Esophagus muscularis mucosa (tissue), 4 donors: Measurements from ENCODE around the gene TMCC2. TPM values are rescaled to one million over a fixed set of nuclear protein-coding genes. Genes with fewer than 3 reads are reported as not detected.
"Not testable (repeated sequence)": the region's sequence is repeated elsewhere in the genome, so short reads cannot be mapped to it uniquely, and the experiment has no call there.

Source experiments
- DNase-seq: peaks from one replicate; pipeline ENCODE4 v3.0.0-alpha.2; 2017; ENCODE audit errors: extremely low spot score
- H3K27ac ChIP-seq, 4 donors: fragments of 200-600 bp; sonication (generic); replicated peaks in 1 of 4; 1 replicate in 3 of 4; 2 replicates in 1 of 4; pipeline ENCODE4 v1.5.1; 2016 to 2019; ENCODE audit warnings: mild to moderate bottlenecking in 1 of 4
- H3K27me3 ChIP-seq, 4 donors: fragments of 200-600 bp; sonication (generic); one replicate each; pipeline versions ENCODE4 v1.5.1 to v1.6.0; 2016 to 2019
- H3K36me3 ChIP-seq, 4 donors: fragments of 200-600 bp; sonication (generic); one replicate each; pipeline ENCODE4 v1.5.1; 2016 to 2019
- H3K4me1 ChIP-seq, 4 donors: fragments of 200-600 bp; sonication (generic); one replicate each; pipeline ENCODE4 v1.5.1; 2016 to 2019
- H3K4me3 ChIP-seq, 4 donors: fragments of 200-600 bp; sonication (generic); 1 replicate in 2 of 4; 2 replicates in 2 of 4; pipeline ENCODE4 v1.5.1; 2016 to 2019; ENCODE audit warnings: mild to moderate bottlenecking in 4 of 4, moderate library complexity in 1 of 4
- H3K9me3 ChIP-seq, 4 donors: fragments of 200-600 bp; sonication (generic); 1 replicate in 3 of 4; 2 replicates in 1 of 4; pipeline ENCODE4 v1.5.1; 2016 to 2019
- CTCF ChIP-seq, 3 experiments: fragments of 200-600 bp in 2 of 3; fragments of 450-650 bp in 1 of 3; sonication (generic) in 2 of 3; IDR thresholded peaks; one replicate each; pipeline ENCODE4 v1.5.1; 2017 to 2019; ENCODE audit warnings: antibody characterized with exemption in 3 of 3, mild to moderate bottlenecking in 2 of 3, moderate library complexity in 1 of 3
- EP300 ChIP-seq: sonication (generic); formaldehyde crosslinking; IDR thresholded peaks from one replicate; pipeline ENCODE4 v1.6.1; 2017; ENCODE audit warnings: antibody characterized with exemption
- POLR2A ChIP-seq: fragments of 450-650 bp; IDR thresholded peaks from one replicate; pipeline ENCODE4 v1.6.1; 2017; ENCODE audit warnings: antibody characterized with exemption, moderate library complexity, mild to moderate bottlenecking, low read depth
- POLR2AphosphoS5 ChIP-seq, 2 donors: sonication (generic); formaldehyde crosslinking; IDR thresholded peaks; one replicate each; pipeline ENCODE4 v1.6.1; 2017; ENCODE audit warnings: antibody characterized with exemption in 2 of 2
- WGBS: methylation state at CpG from one replicate; pipeline ENCODE4 v1.1.5; 2018; 5-methylcytosine and 5-hydroxymethylcytosine counted together
- intact Hi-C: fragments of 100-400 bp; cut with DNase I; formaldehyde crosslinking; loops from one replicate; pipeline ENCODE4 v1.15.1; 2023
- total RNA-seq, 4 donors: library from RNA; depleted of rRNA; stranded (reverse); fragments of >200 nt; gene quantifications; one replicate each; pipeline versions ENCODE4 v1.1.0 to v1.2.1, GENCODE V29; 2016

TMCC2 gene
- total RNA-seq = 1 to 10 TPM; 4.1 to 8.2 (median 5.9) TPM

GRCh38 chr1:205227584-205228013, at the start of gene TMCC2:
TMCC2 (plus strand) TSS chr1:205227946; CDS start chr1:205228565, 619 bp downstream.
- intact Hi-C loops = loop anchor here (2.0 kb wide), 1 partner anchor 23 kb away; no protein-coding TSS in a partner anchor
- H3K9me3 ChIP-seq = no peaks in the 10 kb centered on the region
- WGBS = no CpG with 5 or more reads among the region's 44 CpGs
- H3K27ac ChIP-seq = peak within 1 kb of the TSS; percentile 17 to 64 (median 42)
- no peaks in the 10 kb centered on the region for H3K36me3 ChIP-seq
- H3K4me3 ChIP-seq = peak within 1 kb of the TSS; percentile 60 to 81 (median 65)
- DNase-seq = peak; percentile 92
- peaks cover 19 to 40% (median 35%) of the 10 kb centered on the region in 4 donors for H3K4me1 ChIP-seq
- H3K27me3 ChIP-seq = no peaks in the 10 kb centered on the region
- TF ChIP-seq POLR2AphosphoS5 (IDR thresholded peaks at IDR 0.05) = peak; percentile 53 to 76
- TF ChIP-seq POLR2A = no peak
- TF ChIP-seq CTCF (IDR thresholded peaks at IDR 0.05) = no peak
- no peak for TF ChIP-seq EP300

- Histone ChIP-seq H3K9me3 (no peaks in the 10 kb centered on the region), H3K27ac (no peak overlapping the region), H3K27me3 (no peaks in the 10 kb centered on the region), H3K36me3 (peaks cover 0 to 12% (median 6%) of the 10 kb centered on the region in 4 donors), H3K4me1 (peaks cover 18 to 51% (median 41%) of the 10 kb centered on the region in 4 donors), H3K4me3 (no peak overlapping the region)
- no peak for DNase-seq
- intact Hi-C loops = no loop called here
- WGBS = 91% methylated on average over 2 of the region's 2 CpGs
- TF ChIP-seq POLR2AphosphoS5 (IDR thresholded peaks at IDR 0.05) (no peak), POLR2A (no peak), CTCF (IDR thresholded peaks at IDR 0.05) (no peak), EP300 (no peak)
Observed at GRCh38 chr1:205179842-205180241, 47.9 kb upstream of the TMCC2 start.

DNA sequence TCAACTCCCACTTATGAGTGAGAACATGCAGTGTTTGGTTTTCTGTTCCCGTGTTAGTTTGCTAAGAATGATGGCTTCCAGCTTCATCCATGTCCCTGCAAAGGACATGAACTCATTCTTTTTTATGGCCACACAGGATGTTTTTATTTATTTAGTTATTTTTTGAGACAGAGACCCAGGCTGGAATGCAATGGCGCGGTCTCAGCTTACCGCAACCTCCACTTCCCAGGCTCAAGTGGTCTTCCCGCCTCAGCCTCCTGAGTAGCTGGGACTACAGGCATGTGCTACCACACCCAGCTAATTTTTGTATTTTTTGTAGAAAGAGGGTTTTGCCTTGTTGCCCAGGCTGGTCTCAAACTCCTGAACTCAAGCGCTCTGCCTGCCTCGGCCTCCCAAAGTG, 47.4 kb upstream of the TMCC2 start:
- Histone ChIP-seq H3K36me3 (peaks cover 0 to 12% (median 6%) of the 10 kb centered on the region in 4 donors), H3K4me1 (peaks cover 15 to 47% (median 36%) of the 10 kb centered on the region in 4 donors)
- H3K27ac ChIP-seq, H3K27me3 ChIP-seq, intact Hi-C loops, H3K9me3 ChIP-seq, H3K4me3 ChIP-seq, DNase-seq: not testable (repeated sequence)
- 91% methylated on average over 7 of the region's 7 CpGs for WGBS

- H3K27ac ChIP-seq = peak overlapping the region; percentile 21 to 47 (median 38)
- TF ChIP-seq CTCF (IDR thresholded peaks at IDR 0.05) = no peak
- TF ChIP-seq EP300 = no peak
- no peak for TF ChIP-seq POLR2A
- TF ChIP-seq POLR2AphosphoS5 (IDR thresholded peaks at IDR 0.05) = no peak
- no peaks in the 10 kb centered on the region for H3K27me3 ChIP-seq
- peaks cover 0 to 21% (median 12%) of the 10 kb centered on the region in 4 donors for H3K36me3 ChIP-seq
- no peaks in the 10 kb centered on the region for H3K9me3 ChIP-seq
- intact Hi-C loops = no loop called here
- no peak for DNase-seq
- H3K4me1 ChIP-seq = peaks cover 20 to 44% (median 32%) of the 10 kb centered on the region in 4 donors
- 87% methylated on average over 2 of the region's 2 CpGs for WGBS
- no peak overlapping the region for H3K4me3 ChIP-seq
Observed at GRCh38 chr1:205182930-205183329, 44.8 kb upstream of the TMCC2 start.

- Histone ChIP-seq H3K27me3 (no peaks in the 10 kb centered on the region), H3K27ac (peak overlapping the region; percentile 21 to 47 (median 38)), H3K9me3 (no peaks in the 10 kb centered on the region), H3K4me3 (no peak overlapping the region), H3K36me3 (peaks cover 0 to 21% (median 12%) of the 10 kb centered on the region in 4 donors), H3K4me1 (peaks cover 21 to 47% (median 40%) of the 10 kb centered on the region in 4 donors)
- WGBS = 53% methylated on average over 4 of the region's 4 CpGs
- TF ChIP-seq EP300 (no peak), POLR2AphosphoS5 (IDR thresholded peaks at IDR 0.05) (no peak), POLR2A (no peak), CTCF (IDR thresholded peaks at IDR 0.05) (no peak)
- DNase-seq = no peak
- intact Hi-C loops = no loop called here
Observed at GRCh38 chr1:205183676-205184335, 43.9 kb upstream of the TMCC2 start.
